ENCODE data around the gene IGSF3. TPM values are rescaled to one million over a fixed set of nuclear protein-coding genes. Genes with fewer than 3 reads are reported as not detected.

The IGSF3 gene
- total RNA-seq, 1 experiment from 2014 or later: 32.4 TPM

- peaks cover 9% of the 10 kb centered on the region for H3K36me3 Mint-ChIP-seq
- POLR2A ChIA-PET: no interaction called here
- H3K9me3 Mint-ChIP-seq: peaks cover 24% of the 10 kb centered on the region
- no peak overlapping the region for H3K27ac Mint-ChIP-seq
- 0 out of 2 replicates have a peak, but pooled peaks cover 5% of the 10 kb centered on the region for H3K4me1 Mint-ChIP-seq
- CTCF ChIA-PET: no interaction called here
- no peak for ATAC-seq
- no peak overlapping the region for H3K4me3 Mint-ChIP-seq
- H3K27me3 Mint-ChIP-seq (ENCODE audit: low read depth): peaks cover 19% of the 10 kb centered on the region
- no peak for DNase-seq (ENCODE audit: low spot score)
- no peak for TF ChIP-seq ZNF396 (CRISPR knock-in tag; IDR thresholded peaks at IDR 0.05; ENCODE audit: borderline replicate concordance)
- TF ChIP-seq CTCF (IDR thresholded peaks at IDR 0.05): no peak
- TF ChIP-seq ZNF532 (CRISPR knock-in tag; IDR thresholded peaks at IDR 0.05; ENCODE audit: borderline replicate concordance): no peak
- TF ChIP-seq ZNF219 (CRISPR knock-in tag; IDR thresholded peaks at IDR 0.05; ENCODE audit: borderline replicate concordance): no peak
- TF ChIP-seq STAT6 (CRISPR knock-in tag; conservative IDR thresholded peaks at IDR 0.05; ENCODE audit: low read depth): no peak
- TF ChIP-seq SMAD4 (CRISPR knock-in tag; IDR thresholded peaks at IDR 0.05): no peak
- no peak for TF ChIP-seq NR1H2 (CRISPR knock-in tag; IDR thresholded peaks at IDR 0.05)
- no peak for TF ChIP-seq FOXP1 (CRISPR knock-in tag; IDR thresholded peaks at IDR 0.05; ENCODE audit: borderline replicate concordance)
- no peak for TF ChIP-seq ETV6 (CRISPR knock-in tag; IDR thresholded peaks at IDR 0.05)
- no peak for TF ChIP-seq ZNF263 (CRISPR knock-in tag; IDR thresholded peaks at IDR 0.05; ENCODE audit: low read depth)
- no peak for TF ChIP-seq JUN (CRISPR knock-in tag; IDR thresholded peaks at IDR 0.05)
- no peak for TF ChIP-seq ZNF512 (CRISPR knock-in tag; IDR thresholded peaks at IDR 0.05; ENCODE audit: borderline replicate concordance)
- TF ChIP-seq ZNF425 (CRISPR knock-in tag; conservative IDR thresholded peaks at IDR 0.05): no peak
Observed at GRCh38 chr1:116528329-116529083, 139.0 kb downstream of the IGSF3 start.

All from WTC11 (cell line).